Neural cell (in vitro differentiated cells): ENCODE results near the gene PDPK1. TPM values are rescaled to one million over a fixed set of nuclear protein-coding genes. Genes with fewer than 3 reads are reported as not detected.

Experiments used
- H2AFZ ChIP-seq: fragments of 200-600, 300-800 bp; sonication (generic), shearing (Covaris generic); 2 replicates; pipeline ENCODE4 v1.6.0; 2014; ENCODE audit warnings: low read depth, mild to moderate bottlenecking, antibody characterized with exemption, low read length, moderate library complexity
- H3F3A ChIP-seq: fragments of 200-600 bp; shearing (Covaris generic); 2 replicates; pipeline ENCODE4 v1.6.1; 2016; ENCODE audit warnings: mild to moderate bottlenecking, moderate library complexity, mixed read lengths, antibody characterized with exemption, low read length; ENCODE audit not compliant: insufficient read depth, poor library complexity, severe bottlenecking
- H3K27ac ChIP-seq: fragments of 200-600, 300-800 bp; sonication (generic), shearing (Covaris generic); 2 replicates; pipeline ENCODE4 v1.5.1; 2014; ENCODE audit warnings: mild to moderate bottlenecking, low read length, moderate library complexity
- H3K27me3 ChIP-seq: fragments of 300-800, 200-600 bp; sonication (generic), shearing (Covaris generic); 2 replicates; pipeline ENCODE4 v1.6.0; 2014; ENCODE audit warnings: mild to moderate bottlenecking, low read depth, low read length, moderate library complexity; ENCODE audit not compliant: insufficient read depth
- H3K36me3 ChIP-seq: fragments of 300-800, 200-600 bp; sonication (generic), shearing (Covaris generic); 2 replicates; pipeline ENCODE4 v1.5.1; 2014; ENCODE audit warnings: mild to moderate bottlenecking, antibody characterized with exemption, low read length, moderate library complexity; ENCODE audit not compliant: insufficient read depth
- H3K4me2 ChIP-seq: fragments of 300-800, 200-600 bp; sonication (generic), shearing (Covaris generic); 2 replicates; pipeline ENCODE4 v1.6.0; 2014; ENCODE audit warnings: mild to moderate bottlenecking, low read length
- H3K4me3 ChIP-seq: fragments of 300-800, 200-600 bp; sonication (generic), shearing (Covaris generic); 2 replicates; pipeline ENCODE4 v1.5.1; 2014; ENCODE audit warnings: mild to moderate bottlenecking, low read length, moderate library complexity
- H3K79me2 ChIP-seq: fragments of 200-600 bp; shearing (Covaris generic); replicated peaks from 2 replicates; pipeline ENCODE4 v1.6.0; 2014; ENCODE audit warnings: mild to moderate bottlenecking, low read length, moderate library complexity; ENCODE audit not compliant: insufficient read depth
- H3K9ac ChIP-seq: fragments of 300-800, 200-600 bp; sonication (generic), shearing (Covaris generic); 2 replicates; pipeline ENCODE4 v1.6.1; 2016; ENCODE audit warnings: mild to moderate bottlenecking, low read length, mixed read lengths
- H3K9me2 ChIP-seq: fragments of 200-600 bp; shearing (Covaris generic); 2 replicates; pipeline ENCODE4 v1.6.1; 2016; ENCODE audit warnings: mild to moderate bottlenecking, low read length, mixed read lengths; ENCODE audit not compliant: insufficient read depth
- H3K9me3 ChIP-seq: fragments of 200-600, 300-800 bp; sonication (generic), shearing (Covaris generic); 2 replicates; pipeline ENCODE4 v1.6.1; 2016; ENCODE audit warnings: mild to moderate bottlenecking, mixed run types, low read length, moderate library complexity, mixed read lengths
- H4K20me1 ChIP-seq: fragments of 200-600 bp; shearing (Covaris generic); 2 replicates; pipeline ENCODE4 v1.6.1; 2016; ENCODE audit warnings: mild to moderate bottlenecking, mixed run types; ENCODE audit not compliant: insufficient read depth
- CTCF ChIP-seq: fragments of 450-650 bp; IDR thresholded peaks from 2 replicates; pipeline ENCODE4 v1.5.1; 2014; ENCODE audit warnings: antibody characterized with exemption, mild to moderate bottlenecking, moderate library complexity; ENCODE audit not compliant: poor library complexity, severe bottlenecking
- EP300 ChIP-seq: fragments of 450-650 bp; conservative IDR thresholded peaks from 2 replicates; pipeline ENCODE4 v1.6.1; 2014; ENCODE audit warnings: antibody characterized with exemption, mild to moderate bottlenecking, moderate library complexity; ENCODE audit not compliant: poor library complexity, severe bottlenecking
- EZH2 ChIP-seq: fragments of 200-600, 300-800 bp; shearing (Covaris generic), sonication (generic); IDR thresholded peaks from 2 replicates; pipeline ENCODE4 v1.6.1; 2014; ENCODE audit warnings: antibody characterized with exemption, low read length, borderline replicate concordance, mild to moderate bottlenecking; ENCODE audit not compliant: insufficient read depth, poor library complexity, severe bottlenecking
- MXI1 ChIP-seq: fragments of 450-650 bp; conservative IDR thresholded peaks from 2 replicates; pipeline ENCODE4 v1.6.1; 2014; ENCODE audit warnings: antibody characterized with exemption, mild to moderate bottlenecking; ENCODE audit not compliant: poor library complexity, severe bottlenecking
- POLR2AphosphoS5 ChIP-seq: IDR thresholded peaks from 2 replicates; pipeline ENCODE4 v1.6.1; 2012
- RAD21 ChIP-seq: fragments of 450-650 bp; conservative IDR thresholded peaks from 2 replicates; pipeline ENCODE4 v1.6.1; 2014; ENCODE audit warnings: antibody characterized with exemption, mild to moderate bottlenecking, moderate library complexity
- REST ChIP-seq: IDR thresholded peaks from 2 replicates; pipeline ENCODE4 v1.6.1; 2012; ENCODE audit warnings: borderline replicate concordance
- SMC3 ChIP-seq: fragments of 450-650 bp; conservative IDR thresholded peaks from 2 replicates; pipeline ENCODE4 v1.6.1; 2014; ENCODE audit warnings: antibody characterized with exemption, mild to moderate bottlenecking, moderate library complexity; ENCODE audit not compliant: poor library complexity
- TAF1 ChIP-seq: IDR thresholded peaks from 2 replicates; pipeline ENCODE4 v1.6.1; 2012; ENCODE audit warnings: low read depth
- polyA plus RNA-seq: library from polyadenylated mRNA; depleted of rRNA; stranded (reverse); fragments of >200 nt; gene quantifications from 2 replicates; pipeline ENCODE4 v1.2.3, GENCODE V29; 2014

The PDPK1 gene
- polyA plus RNA-seq, 1 donor from 2014 or later = 18.6 TPM

- Histone ChIP-seq H3K36me3 (no peaks in the 10 kb centered on the region), H3K4me2 (no peak overlapping the region), H3K4me3 (no peak overlapping the region), H3K9me2 (no peaks in the 10 kb centered on the region), H3K9ac (no peak overlapping the region), H4K20me1 (no peaks in the 10 kb centered on the region), H2AFZ (no peak overlapping the region), H3K27ac (no peak overlapping the region), H3K27me3 (no peaks in the 10 kb centered on the region), H3K9me3 (no peaks in the 10 kb centered on the region), H3F3A (no peaks in the 10 kb centered on the region), H3K79me2 (no peaks in the 10 kb centered on the region)
- TF ChIP-seq CTCF = no peak
Observed at GRCh38 chr16:2505695-2506094, 32.1 kb upstream of the PDPK1 start.

GRCh38 chr16:2507052-2507659 is 30.7 kb upstream of the PDPK1 start:
- H3K9me2 ChIP-seq = no peaks in the 10 kb centered on the region
- no peaks in the 10 kb centered on the region for H3K79me2 ChIP-seq
- H4K20me1 ChIP-seq = no peaks in the 10 kb centered on the region
- H3K27me3 ChIP-seq = no peaks in the 10 kb centered on the region
- H3F3A ChIP-seq = no peaks in the 10 kb centered on the region
- no peaks in the 10 kb centered on the region for H3K9me3 ChIP-seq
- H3K9ac ChIP-seq = no peak overlapping the region
- H3K27ac ChIP-seq = no peak overlapping the region
- no peak overlapping the region for H3K4me2 ChIP-seq
- no peaks in the 10 kb centered on the region for H3K36me3 ChIP-seq
- H3K4me3 ChIP-seq = no peak overlapping the region
- no peak overlapping the region for H2AFZ ChIP-seq
- TF ChIP-seq RAD21 = no peak
- no peak for TF ChIP-seq CTCF
- TF ChIP-seq SMC3 = no peak
- no peak for TF ChIP-seq EP300
- no peak for TF ChIP-seq TAF1
- TF ChIP-seq EZH2 = no peak
- TF ChIP-seq REST = no peak
- no peak for TF ChIP-seq MXI1
- no peak for TF ChIP-seq POLR2AphosphoS5
